Measurements from ENCODE around the gene EXOC5.
"Not testable (repeated sequence)": the region's sequence is repeated elsewhere in the genome, so short reads cannot be mapped to it uniquely, and the experiment has no call there.

The EXOC5 gene

GRCh38 chr14:57246933-57247657 lies 21.6 kb downstream of the EXOC5 start:
- DNase-seq, result no peak

GRCh38 chr14:57245941-57246340 lies 22.8 kb downstream of the EXOC5 start:
- no peak for DNase-seq

GRCh38 chr14:57244106-57244505 lies 24.6 kb downstream of the EXOC5 start:
- no peak for DNase-seq

- DNase-seq, result no peak
Observed at GRCh38 chr14:57243320-57243719, 25.4 kb downstream of the EXOC5 start.

GRCh38 chr14:57240115-57240514 lies 28.6 kb downstream of the EXOC5 start:
- DNase-seq, result not testable (repeated sequence)

GRCh38 chr14:57232006-57232405 lies 36.7 kb downstream of the EXOC5 start:
- DNase-seq, result no peak

GRCh38 chr14:57228320-57228719 lies 40.4 kb downstream of the EXOC5 start:
- DNase-seq, result not testable (repeated sequence)

GRCh38 chr14:57227083-57227482 lies 41.6 kb downstream of the EXOC5 start:
- DNase-seq, result no peak

- no peak for DNase-seq
Observed at GRCh38 chr14:57221931-57222330, 46.8 kb downstream of the EXOC5 start.

GRCh38 chr14:57212919-57213318 lies 55.8 kb downstream of the EXOC5 start:
- no peak for DNase-seq

- no peak for DNase-seq
Observed at GRCh38 chr14:57209561-57209960, 59.1 kb downstream of the EXOC5 start.

GRCh38 chr14:57205938-57206337 lies 62.8 kb downstream of the EXOC5 start:
- DNase-seq, result no peak

- DNase-seq, result not testable (repeated sequence)
Observed at GRCh38 chr14:57202672-57203071, 66.0 kb downstream of the EXOC5 start.

- no peak for DNase-seq
Observed at GRCh38 chr14:57199921-57200320, 68.8 kb downstream of the EXOC5 start.

GRCh38 chr14:57189070-57189469 lies 79.6 kb downstream of the EXOC5 start:
- no peak for DNase-seq

GRCh38 chr14:57182760-57183503 lies 85.8 kb downstream of the EXOC5 start:
- DNase-seq, result no peak

GRCh38 chr14:57179273-57179672 lies 89.4 kb downstream of the EXOC5 start:
- no peak for DNase-seq

- no peak for DNase-seq
Observed at GRCh38 chr14:57174466-57174865, 94.2 kb downstream of the EXOC5 start.

- no peak for DNase-seq
Observed at GRCh38 chr14:57171903-57172302, 96.8 kb downstream of the EXOC5 start.

- no peak for DNase-seq
Observed at GRCh38 chr14:57171363-57171762, 97.3 kb downstream of the EXOC5 start.

- DNase-seq, result no peak
Observed at GRCh38 chr14:57169901-57170300, 98.8 kb downstream of the EXOC5 start.

GRCh38 chr14:57168138-57168679 lies 100.5 kb downstream of the EXOC5 start:
- DNase-seq, result no peak

- DNase-seq, result no peak
Observed at GRCh38 chr14:57161583-57162234, 107.0 kb downstream of the EXOC5 start.

- DNase-seq, result no peak
Observed at GRCh38 chr14:57160333-57160732, 108.4 kb downstream of the EXOC5 start.
